Measurements from ENCODE around the gene MAGIX. TPM values are rescaled to one million over a fixed set of nuclear protein-coding genes. Genes with fewer than 3 reads are reported as not detected.
A peak's percentile ranks its signal among the peaks of the same experiment; 100 is the strongest.

The MAGIX gene
- total and polyA plus RNA-seq, 7 experiments from 2014 or later, result 0.38 to 2.6 (median 1.9) TPM

GRCh38 chrX:49187526-49187925, 25.0 kb downstream of the MAGIX start:
- Histone ChIP-seq H3K9me3 (ENCODE audit: control insufficient read depth in 2 of 3, low read length in 3 of 3) (no peaks in the 10 kb centered on the region), H3K4me3 (ENCODE audit: low read length) (no peak overlapping the region), H3K27me3 (ENCODE audit: control insufficient read depth in 2 of 2, insufficient read depth in 2 of 2, low read length in 2 of 2) (no peaks in the 10 kb centered on the region), H3K27ac (ENCODE audit: low read depth, low read length) (no peak overlapping the region), H3K4me1 (ENCODE audit: control insufficient read depth in 2 of 2, insufficient read depth in 2 of 2, low read length in 2 of 2) (peaks cover 4 to 14% of the 10 kb centered on the region in 2 donors), H3K36me3 (ENCODE audit: control insufficient read depth in 2 of 3, insufficient read depth in 3 of 3, low read length in 3 of 3) (peaks cover 0 to 10% (median 0%) of the 10 kb centered on the region in 3 experiments)
- Mint-ChIP-seq H3K4me3 (peak overlapping the region in 1 of 10 donors; percentile 38), H3K36me3 (peaks cover 0 to 2% (median 0%) of the 10 kb centered on the region in 5 donors), H3K4me1 (peaks cover 0 to 34% (median 24%) of the 10 kb centered on the region in 7 donors), H3K27ac (peak overlapping the region in 1 of 9 donors; percentile 33), H3K27me3 (no peaks in the 10 kb centered on the region), H3K9me3 (peaks cover 0 to 2% (median 0%) of the 10 kb centered on the region in 11 donors)
- ChIA-PET POLR2A (interaction anchor here (0.5 kb wide), 1 partner anchor 18 kb away, joined by 4 read pairs; no protein-coding TSS in a partner anchor), CTCF (no interaction called here)
- intact Hi-C loops (cut with micrococcal nuclease), result no loop called here
- DNase-seq (no peak), ATAC-seq (no peak)

GRCh38 chrX:49188468-49189076, 26.0 kb downstream of the MAGIX start:
- DNase-seq (no peak), ATAC-seq (no peak)
- ChIA-PET POLR2A (no interaction called here), CTCF (no interaction called here)
- Histone ChIP-seq H3K27me3 (ENCODE audit: control insufficient read depth in 2 of 2, insufficient read depth in 2 of 2, low read length in 2 of 2) (no peaks in the 10 kb centered on the region), H3K27ac (ENCODE audit: low read depth, low read length) (no peak overlapping the region), H3K36me3 (ENCODE audit: control insufficient read depth in 2 of 3, insufficient read depth in 3 of 3, low read length in 3 of 3) (peaks cover 0 to 2% (median 0%) of the 10 kb centered on the region in 3 experiments), H3K4me1 (ENCODE audit: control insufficient read depth in 2 of 2, insufficient read depth in 2 of 2, low read length in 2 of 2) (peaks cover 4 to 24% of the 10 kb centered on the region in 2 donors), H3K9me3 (ENCODE audit: control insufficient read depth in 2 of 3, low read length in 3 of 3) (no peaks in the 10 kb centered on the region), H3K4me3 (ENCODE audit: low read length) (no peak overlapping the region)
- no peak overlapping the region for H3K27ac Mint-ChIP-seq
- no peaks in the 10 kb centered on the region for H3K27me3 Mint-ChIP-seq
- H3K4me1 Mint-ChIP-seq, result peaks cover 6 to 42% (median 33%) of the 10 kb centered on the region in 7 donors
- H3K36me3 Mint-ChIP-seq, result peaks cover 0 to 1% (median 0%) of the 10 kb centered on the region in 5 donors
- intact Hi-C loops (cut with micrococcal nuclease), result no loop called here
- peaks cover 0 to 2% (median 0%) of the 10 kb centered on the region in 11 donors for H3K9me3 Mint-ChIP-seq
- peak overlapping the region in 1 of 10 donors; percentile 74 for H3K4me3 Mint-ChIP-seq

GRCh38 chrX:49189606-49190005, 27.0 kb downstream of the MAGIX start:
- H3K36me3 Mint-ChIP-seq, result peaks cover 0 to 1% (median 0%) of the 10 kb centered on the region in 5 donors
- H3K27ac ChIP-seq (ENCODE audit: low read depth, low read length), result peak overlapping the region; percentile 29
- CTCF ChIA-PET, result interaction anchor here (0.6 kb wide), 1 partner anchor 47 kb away, joined by 3 read pairs; no protein-coding TSS in a partner anchor

GRCh38 chrX:49190821-49191573, 28.4 kb downstream of the MAGIX start:
- Histone ChIP-seq H3K4me3 (ENCODE audit: low read length) (peak overlapping the region; percentile 96), H3K36me3 (ENCODE audit: control insufficient read depth in 2 of 3, insufficient read depth in 3 of 3, low read length in 3 of 3) (no peaks in the 10 kb centered on the region), H3K4me1 (ENCODE audit: control insufficient read depth in 2 of 2, insufficient read depth in 2 of 2, low read length in 2 of 2) (peaks cover 0 to 15% of the 10 kb centered on the region in 2 donors), H3K27ac (ENCODE audit: low read depth, low read length) (peak overlapping the region; percentile 82), H3K27me3 (ENCODE audit: control insufficient read depth in 2 of 2, insufficient read depth in 2 of 2, low read length in 2 of 2) (no peaks in the 10 kb centered on the region), H3K9me3 (ENCODE audit: control insufficient read depth in 2 of 3, low read length in 3 of 3) (no peaks in the 10 kb centered on the region)
- Mint-ChIP-seq H3K27ac (peak overlapping the region; percentile 77 to 98 (median 94)), H3K4me3 (peak overlapping the region; percentile 86 to 95 (median 92)), H3K4me1 (peaks cover 11 to 41% (median 26%) of the 10 kb centered on the region in 7 donors), H3K27me3 (no peaks in the 10 kb centered on the region), H3K9me3 (peaks cover 0 to 2% (median 0%) of the 10 kb centered on the region in 11 donors), H3K36me3 (peaks cover 0 to 3% (median 0%) of the 10 kb centered on the region in 5 donors)
- intact Hi-C loops (cut with micrococcal nuclease), result loop anchor here (1.0 to 5.0 kb wide), 14 partner anchors 9 to 1354 kb away; partner anchors contain the start of genes CCDC22 (in 2 of the 2), PPP1R3F (in 2 of the 2), SYP (in 2 of the 2) and GPKOW (in 1 of the 2)
- ChIA-PET CTCF (interaction anchor here (0.6 to 1.2 kb wide), 3 partner anchors 13 to 683 kb away, joined by 3 to 5 read pairs (median 3); no protein-coding TSS in a partner anchor), POLR2A (interaction anchor here (0.6 to 1.9 kb wide), 14 partner anchors 10 to 1568 kb away, joined by 3 to 13 read pairs (median 4); partner anchors contain the start of genes CCDC22, PPP1R3F, PQBP1 and RBM3)
- DNase-seq (peak; percentile 43 to 95 (median 90)), ATAC-seq (peak; percentile 92)

More at GRCh38 chrX:49189606-49190005, 27.0 kb downstream of the MAGIX start:
- Mint-ChIP-seq H3K27ac (peak overlapping the region in 8 of 9 donors; percentile 25 to 98 (median 60)), H3K4me1 (peaks cover 11 to 42% (median 34%) of the 10 kb centered on the region in 7 donors), H3K4me3 (peak overlapping the region in 6 of 10 donors; percentile 17 to 95 (median 52)), H3K9me3 (peaks cover 0 to 2% (median 0%) of the 10 kb centered on the region in 11 donors), H3K27me3 (no peaks in the 10 kb centered on the region)
- intact Hi-C loops (cut with micrococcal nuclease), result loop anchor here (2.0 to 5.0 kb wide), 6 partner anchors 32 to 1352 kb away; partner anchors contain the start of genes CCDC22 (in 1 of the 2), GPKOW (in 1 of the 2), PRAF2 (in 1 of the 2) and USP27X (in 1 of the 2)
- Histone ChIP-seq H3K36me3 (ENCODE audit: control insufficient read depth in 2 of 3, insufficient read depth in 3 of 3, low read length in 3 of 3) (no peaks in the 10 kb centered on the region), H3K27me3 (ENCODE audit: control insufficient read depth in 2 of 2, insufficient read depth in 2 of 2, low read length in 2 of 2) (no peaks in the 10 kb centered on the region), H3K4me3 (ENCODE audit: low read length) (no peak overlapping the region), H3K4me1 (ENCODE audit: control insufficient read depth in 2 of 2, insufficient read depth in 2 of 2, low read length in 2 of 2) (peaks cover 4 to 19% of the 10 kb centered on the region in 2 donors), H3K9me3 (ENCODE audit: control insufficient read depth in 2 of 3, low read length in 3 of 3) (no peaks in the 10 kb centered on the region)
- POLR2A ChIA-PET, result interaction anchor here (0.6 to 1.9 kb wide), 2 partner anchors 23 to 25 kb away, joined by 4 to 13 read pairs; no protein-coding TSS in a partner anchor
- DNase-seq, result no peak
- no peak for ATAC-seq

GRCh38 chrX:49191574-49192011, 29.0 kb downstream of the MAGIX start:
- ATAC-seq, result no peak

More at GRCh38 chrX:49191574-49192011, 29.0 kb downstream of the MAGIX start:
- DNase-seq, result peak in 1 of 9 donors; percentile 28
- Mint-ChIP-seq H3K27ac (peak overlapping the region in 7 of 9 donors; percentile 77 to 98 (median 94)), H3K36me3 (peaks cover 0 to 3% (median 0%) of the 10 kb centered on the region in 5 donors), H3K27me3 (no peaks in the 10 kb centered on the region), H3K4me1 (peaks cover 11 to 38% (median 26%) of the 10 kb centered on the region in 7 donors), H3K4me3 (peak overlapping the region; percentile 86 to 95 (median 92)), H3K9me3 (peaks cover 0 to 2% (median 0%) of the 10 kb centered on the region in 11 donors)
- Histone ChIP-seq H3K27ac (ENCODE audit: low read depth, low read length) (peak overlapping the region; percentile 82), H3K4me3 (ENCODE audit: low read length) (peak overlapping the region; percentile 96), H3K9me3 (ENCODE audit: control insufficient read depth in 2 of 3, low read length in 3 of 3) (no peaks in the 10 kb centered on the region), H3K27me3 (ENCODE audit: control insufficient read depth in 2 of 2, insufficient read depth in 2 of 2, low read length in 2 of 2) (no peaks in the 10 kb centered on the region), H3K36me3 (ENCODE audit: control insufficient read depth in 2 of 3, insufficient read depth in 3 of 3, low read length in 3 of 3) (no peaks in the 10 kb centered on the region), H3K4me1 (ENCODE audit: control insufficient read depth in 2 of 2, insufficient read depth in 2 of 2, low read length in 2 of 2) (peaks cover 0 to 15% of the 10 kb centered on the region in 2 donors)
- ChIA-PET CTCF (interaction anchor here (1.2 to 1.8 kb wide), 4 partner anchors 14 to 563 kb away, joined by 3 to 5 read pairs (median 4); no protein-coding TSS in a partner anchor), POLR2A (interaction anchor here (0.7 to 1.9 kb wide), 12 partner anchors 9 to 618 kb away, joined by 3 to 13 read pairs (median 5); partner anchors contain the start of genes OTUD5, PPP1R3F, RBM3 and SYP)
- intact Hi-C loops (cut with micrococcal nuclease), result loop anchor here (1.0 to 5.0 kb wide), 15 partner anchors 9 to 1354 kb away; partner anchors contain the start of genes CCDC22 (in 2 of the 2), PPP1R3F (in 2 of the 2), SYP (in 2 of the 2) and GPKOW (in 1 of the 2)

Measured in naive thymus-derived CD4-positive, alpha-beta T cell (primary cell).